ENCODE measurements around the gene ETV6. TPM values are rescaled to one million over a fixed set of nuclear protein-coding genes. Genes with fewer than 3 reads are reported as not detected.
"Not testable (repeated sequence)": the region's sequence is repeated elsewhere in the genome, so short reads cannot be mapped to it uniquely, and the experiment has no call there.

ETV6 gene
- polyA plus RNA-seq, 2 of the 4 experiments (the other 2 are of a cell fraction), result 4.0 to 7.0 TPM

GRCh38 chr12:11677093-11677492 lies 27.6 kb downstream of the ETV6 start (continued):
- TF ChIP-seq HMGXB4 (CRISPR knock-in tag; IDR thresholded peaks at IDR 0.05; ENCODE audit: borderline replicate concordance), result no peak

- DNase-seq (ENCODE audit: low read depth in 1 of 2, low spot score in 1 of 2) (no peak), ATAC-seq (no peak), FAIRE-seq (no peak)
- CTCF ChIA-PET, result interaction anchor here (3.0 kb wide), 1 partner anchor 11 kb away, joined by 7 read pairs; no protein-coding TSS in a partner anchor
- Histone ChIP-seq H3K9me3 (no peaks in the 10 kb centered on the region), H3K27ac (no peak overlapping the region), H3K4me3 (no peak overlapping the region), H3K4me1 (no peaks in the 10 kb centered on the region), H3K4me2 (no peak overlapping the region)
- 83% methylated on average over 7 of the region's 7 CpGs for WGBS (ENCODE audit: missing lambda C conversion rate)
- POLR2A ChIA-PET, result no interaction called here
- TF ChIP-seq PBX3 (IDR thresholded peaks at IDR 0.05) (no peak), ZC3H11A (IDR thresholded peaks at IDR 0.05) (no peak), HDAC2 (IDR thresholded peaks at IDR 0.05) (no peak), RFX5 (IDR thresholded peaks at IDR 0.05) (no peak), PHF8 (IDR thresholded peaks at IDR 0.05; ENCODE audit: borderline replicate concordance, low read depth) (no peak), NR3C1 (IDR thresholded peaks at IDR 0.05) (no peak), HOXB13 (CRISPR knock-in tag; IDR thresholded peaks at IDR 0.05; ENCODE audit: low read depth) (no peak), BHLHE40 (IDR thresholded peaks at IDR 0.05; ENCODE audit: low read depth, low read length) (no peak), EHMT2 (IDR thresholded peaks at IDR 0.05; ENCODE audit: low read depth) (no peak), CBX2 (IDR thresholded peaks at IDR 0.05; ENCODE audit: borderline replicate concordance, low read depth) (no peak)
Observed at GRCh38 chr12:11677752-11678151, 28.3 kb downstream of the ETV6 start.

- ATAC-seq (no peak), FAIRE-seq (no peak), DNase-seq (ENCODE audit: low read depth in 1 of 2, low spot score in 1 of 2) (no peak)
- no peak overlapping the region for H3K4me3 ChIP-seq
- ChIA-PET POLR2A (no interaction called here), CTCF (interaction anchor here (3.0 kb wide), 1 partner anchor 10 kb away, joined by 7 read pairs; no protein-coding TSS in a partner anchor)
- no peak for TF ChIP-seq FOXS1 (CRISPR knock-in tag; IDR thresholded peaks at IDR 0.05)
- H3K9me3 ChIP-seq, result no peaks in the 10 kb centered on the region
- H3K4me2 ChIP-seq, result no peak overlapping the region
- WGBS (ENCODE audit: missing lambda C conversion rate), result 86% methylated on average over 3 of the region's 3 CpGs
- H3K4me1 ChIP-seq, result no peaks in the 10 kb centered on the region; the same call in 2 of the 3 replicates
- no peak overlapping the region for H3K27ac ChIP-seq
Observed at GRCh38 chr12:11678781-11679180, 29.3 kb downstream of the ETV6 start.

GRCh38 chr12:11681207-11681606 lies 31.7 kb downstream of the ETV6 start:
- FAIRE-seq (no peak), ATAC-seq (no peak), DNase-seq (ENCODE audit: low read depth in 1 of 2, low spot score in 1 of 2) (no peak)
- Histone ChIP-seq H3K9me3 (no peaks in the 10 kb centered on the region), H3K4me3 (no peak overlapping the region), H3K27ac (no peak overlapping the region), H3K4me2 (no peak overlapping the region), H3K4me1 (no peaks in the 10 kb centered on the region; the same call in 2 of the 3 replicates)
- ChIA-PET CTCF (no interaction called here), POLR2A (no interaction called here)
- TF ChIP-seq BCL3 (IDR thresholded peaks at IDR 0.05) (no peak), ZSCAN20 (CRISPR knock-in tag; IDR thresholded peaks at IDR 0.05) (no peak), ZFP36 (IDR thresholded peaks at IDR 0.05; ENCODE audit: borderline replicate concordance, partially characterized antibody) (no peak), CBX2 (IDR thresholded peaks at IDR 0.05; ENCODE audit: borderline replicate concordance, low read depth) (no peak), ZNF302 (CRISPR knock-in tag; IDR thresholded peaks at IDR 0.05) (no peak), FOSB (CRISPR knock-in tag; IDR thresholded peaks at IDR 0.05) (no peak), CHD2 (IDR thresholded peaks at IDR 0.05; ENCODE audit: low read length, partially characterized antibody) (no peak), BHLHE40 (IDR thresholded peaks at IDR 0.05; ENCODE audit: low read depth, low read length) (no peak), ZC3H11A (IDR thresholded peaks at IDR 0.05) (no peak), HES2 (IDR thresholded peaks at IDR 0.05) (no peak), PHF8 (IDR thresholded peaks at IDR 0.05; ENCODE audit: borderline replicate concordance, low read depth) (no peak)
- 31% methylated on average over 2 of the region's 2 CpGs for WGBS (ENCODE audit: missing lambda C conversion rate)

- H3K4me3 ChIP-seq; H3K9me3 ChIP-seq; H3K4me1 ChIP-seq; CTCF ChIA-PET; FAIRE-seq; DNase-seq (ENCODE audit: low read depth in 1 of 2, low spot score in 1 of 2); ATAC-seq; POLR2A ChIA-PET; H3K27ac ChIP-seq; H3K4me2 ChIP-seq: not testable (repeated sequence)
- 92% methylated on average over 3 of the region's 3 CpGs for WGBS (ENCODE audit: missing lambda C conversion rate)
Observed at GRCh38 chr12:11681695-11682094, 32.2 kb downstream of the ETV6 start.

All from A549 (cell line).